Ovary (tissue), 9 donors: ENCODE data around the gene SCN4B. TPM values are rescaled to one million over a fixed set of nuclear protein-coding genes. Genes with fewer than 3 reads are reported as not detected.

ENCODE experiments used
- DNase-seq, 5 donors: peaks; one replicate each; pipeline ENCODE4 v3.0.0-alpha.2; 2019 to 2020
- H3K27ac ChIP-seq, 2 donors: fragments of 200-600 bp; one replicate each; pipeline versions ENCODE4 v1.5.1 to v1.8.0; 2019 to 2022
- H3K27me3 ChIP-seq: fragments of 200-600 bp; one replicate; pipeline ENCODE4 v1.8.0; 2022
- H3K36me3 ChIP-seq: fragments of 200-600 bp; sonication (generic); one replicate; pipeline ENCODE4 v1.5.1; 2019
- H3K4me1 ChIP-seq: one replicate; pipeline ENCODE4 v1.8.1; 2013; ENCODE audit warnings: mild to moderate bottlenecking, moderate library complexity; ENCODE audit not compliant: insufficient read depth
- H3K4me3 ChIP-seq: fragments of 200-600 bp; sonication (generic); one replicate; pipeline ENCODE4 v1.5.1; 2017
- H3K9me3 ChIP-seq, 2 donors: fragments of 200-600 bp in 1 of 2; sonication (generic) in 1 of 2; one replicate each; pipeline versions ENCODE4 v1.5.1 to v1.8.1; 2013 to 2019; ENCODE audit warnings: mild to moderate bottlenecking in 1 of 2, moderate library complexity in 1 of 2
- CTCF ChIP-seq, 3 donors: fragments of 450-650 bp in 2 of 3; fragments of 200-600 bp in 1 of 3; IDR thresholded peaks; one replicate each; pipeline versions ENCODE4 v1.5.1 to v1.8.0; 2016 to 2022; ENCODE audit warnings: antibody characterized with exemption in 3 of 3, mild to moderate bottlenecking in 1 of 3
- EP300 ChIP-seq: sonication (generic); formaldehyde crosslinking; IDR thresholded peaks from one replicate; pipeline ENCODE4 v1.6.1; 2017; ENCODE audit warnings: antibody characterized with exemption
- POLR2A ChIP-seq: fragments of 450-650 bp; IDR thresholded peaks from one replicate; pipeline ENCODE4 v1.6.1; 2017; ENCODE audit warnings: antibody characterized with exemption, mild to moderate bottlenecking, moderate library complexity
- WGBS, 3 donors: extraction: QIAGEN DNeasy Blood & Tissue Kit in 1 of 3; methylation state at CpG; one replicate each; pipeline versions ENCODE4 v1.1.5 to v1.1.7; 2013 to 2017; 5-methylcytosine and 5-hydroxymethylcytosine counted together
- intact Hi-C, 4 donors: fragments of 100-400 bp; cut with DNase I; formaldehyde crosslinking; loops; one replicate each; pipeline versions ENCODE4 v1.11.0 to v1.15.1; 2022 to 2023
- polyA plus RNA-seq, 2 donors: library from polyadenylated mRNA; stranded (reverse); fragments of 200-250 nt in 1 of 2; fragments of 350-450 nt in 1 of 2; fragmentation: Illumina TruSeq in 1 of 2; extraction: RNeasy Lipid Tissue Mini Kit (QIAGEN cat#74804) in 1 of 2; gene quantifications; one replicate each; pipeline ENCODE4 v1.2.3, GENCODE V29; 2013 to 2014
- total RNA-seq, 7 donors: library from RNA; depleted of rRNA in 2 of 7; stranded (reverse); fragments of >200 nt in 2 of 7; fragmentation: NEBNext Ultra II Directional in 3 of 7; extraction: Animal tissue kit (Norgen Biotek cat#: 25700) in 3 of 7; gene quantifications; one replicate each; pipeline versions ENCODE4 v1.1.0 to v1.2.4, GENCODE V29; 2016 to 2023
- donor health status: DM: no; HTN: no; CAD: no; lungs with moderate emphysema.
- donor health status: DM: no; HTN: no; CAD: no.
- donor health status: Bipolar disorder and iron deficiency.
- donor health status: DM: yes; HTN: yes; CAD: no.
- donor health status: DM: no; HTN: no; CAD: no.
- donor health status: DM: yes; HTN: yes; CAD: no.

SCN4B gene
- total and polyA plus RNA-seq, 9 donors, result 0.10 to 13.3 (median 0.52) TPM

- intact Hi-C loops, result no loop called here
- no peaks in the 10 kb centered on the region for H3K36me3 ChIP-seq
- peak; percentile 61 to 77 (median 74) for DNase-seq
- 7 to 12% (median 8%) methylated on average over 19 to 29 of the region's 29 CpGs for WGBS, 3 donors
- H3K9me3 ChIP-seq, result no peaks in the 10 kb centered on the region
- no peak overlapping the region for H3K4me3 ChIP-seq
- no peaks in the 10 kb centered on the region for H3K4me1 ChIP-seq
- no peaks in the 10 kb centered on the region for H3K27me3 ChIP-seq
- no peak overlapping the region for H3K27ac ChIP-seq
- TF ChIP-seq POLR2A (no peak), CTCF (IDR thresholded peaks at IDR 0.05) (peak; percentile 71 to 82 (median 75)), EP300 (no peak)
These were observed 18.8 kb upstream of the SCN4B start for GRCh38 chr11:118171269-118172062.

- Histone ChIP-seq H3K27me3 (no peaks in the 10 kb centered on the region), H3K4me3 (no peak overlapping the region), H3K9me3 (no peaks in the 10 kb centered on the region), H3K4me1 (no peaks in the 10 kb centered on the region), H3K27ac (no peak overlapping the region), H3K36me3 (no peaks in the 10 kb centered on the region)
- TF ChIP-seq EP300, result no peak
- TF ChIP-seq CTCF (IDR thresholded peaks at IDR 0.05), result no peak
- no peak for TF ChIP-seq POLR2A
- intact Hi-C loops, result no loop called here
- WGBS, 3 donors, result 58 to 62% (median 61%) methylated on average over 8 of the region's 8 CpGs
- DNase-seq, result no peak
These were observed 18.3 kb upstream of the SCN4B start for GRCh38 chr11:118170882-118171268.

GRCh38 chr11:118170231-118170630 lies 17.6 kb upstream of the SCN4B start:
- intact Hi-C loops, result no loop called here
- H3K4me1 ChIP-seq, result no peaks in the 10 kb centered on the region
- 84 to 86% (median 85%) methylated on average over 9 of the region's 9 CpGs for WGBS, 3 donors
- H3K9me3 ChIP-seq, result no peaks in the 10 kb centered on the region
- H3K27me3 ChIP-seq, result no peaks in the 10 kb centered on the region
- H3K4me3 ChIP-seq, result no peak overlapping the region
- no peak for TF ChIP-seq POLR2A
- no peak for TF ChIP-seq EP300
- no peak for TF ChIP-seq CTCF (IDR thresholded peaks at IDR 0.05)
- no peak overlapping the region for H3K27ac ChIP-seq
- DNase-seq, result no peak
- H3K36me3 ChIP-seq, result no peaks in the 10 kb centered on the region

GRCh38 chr11:118169300-118170140 lies 16.9 kb upstream of the SCN4B start:
- DNase-seq, result no peak
- Histone ChIP-seq H3K27ac (no peak overlapping the region), H3K4me1 (no peaks in the 10 kb centered on the region), H3K4me3 (no peak overlapping the region), H3K36me3 (no peaks in the 10 kb centered on the region), H3K27me3 (no peaks in the 10 kb centered on the region), H3K9me3 (no peaks in the 10 kb centered on the region)
- no peak for TF ChIP-seq CTCF (IDR thresholded peaks at IDR 0.05)
- TF ChIP-seq EP300, result no peak
- TF ChIP-seq POLR2A, result no peak
- intact Hi-C loops, result no loop called here
- 67 to 78% (median 71%) methylated on average over 7 of the region's 7 CpGs for WGBS, 3 donors
